Pancreas (tissue), 10 donors: ENCODE results near the gene TH. TPM values are rescaled to one million over a fixed set of nuclear protein-coding genes. Genes with fewer than 3 reads are reported as not detected.

Source experiments
- ATAC-seq, 4 donors: fragments of 200-7000 bp; cut with Tn5 transposase; one replicate each; pipeline versions ENCODE4 v1.8.0 to v1.9.1; 2020; ENCODE audit warnings: mild to moderate bottlenecking in 4 of 4, moderate library complexity in 4 of 4
- DNase-seq, 6 donors: peaks; one replicate each; pipeline ENCODE4 v3.0.0-alpha.2; 2020
- FAIRE-seq: peaks from 2 replicates; lab custom pipeline; 2012; peaks lifted over from hg19 to GRCh38; lab: Jason Lieb, UNC
- H3K27ac ChIP-seq, 4 donors: fragments of 200-600 bp; sonication (generic); 1 replicate in 3 of 4; 2 replicates in 1 of 4; pipeline versions ENCODE4 v1.5.0 to v1.8.0; 2020
- H3K27me3 ChIP-seq, 4 donors: fragments of 200-600 bp; one replicate each; pipeline ENCODE4 v1.8.0; 2021
- H3K36me3 ChIP-seq, 3 donors: fragments of 200-600 bp; sonication (generic) in 1 of 3; one replicate each; pipeline versions ENCODE4 v1.5.0 to v1.8.0; 2020 to 2021
- H3K4me1 ChIP-seq, 3 donors: fragments of 200-600 bp; one replicate each; pipeline ENCODE4 v1.8.0; 2021
- H3K4me3 ChIP-seq, 4 donors: fragments of 200-600 bp; sonication (generic) in 2 of 4; one replicate each; pipeline versions ENCODE4 v1.5.0 to v1.8.0; 2020 to 2021
- H3K9me3 ChIP-seq, 4 donors: fragments of 200-600 bp; one replicate each; pipeline ENCODE4 v1.8.0; 2021
- WGBS, 2 donors: extraction: QIAGEN DNeasy Blood & Tissue Kit; methylation state at CpG; one replicate each; pipeline ENCODE4 v1.1.7; 2013; 5-methylcytosine and 5-hydroxymethylcytosine counted together
- intact Hi-C, 3 donors: fragments of 100-400 bp; cut with DNase I; formaldehyde crosslinking; loops; one replicate each; pipeline versions ENCODE4 v1.11.1 to v1.14.2; 2022
- polyA plus RNA-seq, 2 donors: library from polyadenylated mRNA; stranded (reverse); fragments of 200-250 nt; gene quantifications; one replicate each; pipeline ENCODE4 v1.2.3, GENCODE V29; 2013
- total RNA-seq, 6 donors: library from RNA; stranded (reverse); fragmentation: NEBNext Ultra II Directional in 4 of 6; extraction: Animal tissue kit (Norgen Biotek cat#: 25700) in 4 of 6; gene quantifications; one replicate each; pipeline versions ENCODE4 v1.2.1 to v1.2.4, GENCODE V29; 2021 to 2023
- TF ChIP-seq, protein P1 (sequence below), 4 donors: fragments of 200-600 bp; sonication (generic) in 3 of 4; IDR thresholded peaks; one replicate each; pipeline versions ENCODE4 v1.5.0 to v1.8.0; 2021; ENCODE audit warnings: antibody characterized with exemption in 4 of 4
- donor health status: healthy with polysubstance abuse.
- donor health status: DM: no; HTN: no; CAD: no; lungs with moderate emphysema.
- donor health status: DM: no; HTN: no; CAD: no.
- donor health status: control.
- donor health status: control.
- donor health status: Bipolar disorder and iron deficiency.
- donor health status: DM: yes; HTN: yes; CAD: no.
- donor health status: DM: no; HTN: no; CAD: no.
- donor health status: DM: no; HTN: no; CAD: no.
- donor health status: DM: yes; HTN: yes; CAD: no.

TH gene
- total and polyA plus RNA-seq, 8 donors = 0.19 to 2.5 (median 0.38) TPM; not detected in 2

GRCh38 chr11:2202900-2203439 is 31.4 kb upstream of the TH start:
- peak overlapping the region in 2 of 4 donors; percentile 48 to 62 for H3K27ac ChIP-seq
- peaks cover 0 to 5% (median 0%) of the 10 kb centered on the region in 3 donors for H3K4me1 ChIP-seq
- H3K9me3 ChIP-seq = no peaks in the 10 kb centered on the region
- TF ChIP-seq, protein P1, sequence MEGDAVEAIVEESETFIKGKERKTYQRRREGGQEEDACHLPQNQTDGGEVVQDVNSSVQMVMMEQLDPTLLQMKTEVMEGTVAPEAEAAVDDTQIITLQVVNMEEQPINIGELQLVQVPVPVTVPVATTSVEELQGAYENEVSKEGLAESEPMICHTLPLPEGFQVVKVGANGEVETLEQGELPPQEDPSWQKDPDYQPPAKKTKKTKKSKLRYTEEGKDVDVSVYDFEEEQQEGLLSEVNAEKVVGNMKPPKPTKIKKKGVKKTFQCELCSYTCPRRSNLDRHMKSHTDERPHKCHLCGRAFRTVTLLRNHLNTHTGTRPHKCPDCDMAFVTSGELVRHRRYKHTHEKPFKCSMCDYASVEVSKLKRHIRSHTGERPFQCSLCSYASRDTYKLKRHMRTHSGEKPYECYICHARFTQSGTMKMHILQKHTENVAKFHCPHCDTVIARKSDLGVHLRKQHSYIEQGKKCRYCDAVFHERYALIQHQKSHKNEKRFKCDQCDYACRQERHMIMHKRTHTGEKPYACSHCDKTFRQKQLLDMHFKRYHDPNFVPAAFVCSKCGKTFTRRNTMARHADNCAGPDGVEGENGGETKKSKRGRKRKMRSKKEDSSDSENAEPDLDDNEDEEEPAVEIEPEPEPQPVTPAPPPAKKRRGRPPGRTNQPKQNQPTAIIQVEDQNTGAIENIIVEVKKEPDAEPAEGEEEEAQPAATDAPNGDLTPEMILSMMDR (IDR thresholded peaks at IDR 0.05) = no peak
- no peaks in the 10 kb centered on the region for H3K27me3 ChIP-seq
- H3K36me3 ChIP-seq = no peaks in the 10 kb centered on the region
- FAIRE-seq = no peak
- no peak for ATAC-seq
- intact Hi-C loops = no loop called here
- WGBS, 2 donors = 80 to 87% methylated on average over 9 to 10 of the region's 10 CpGs
- no peak overlapping the region for H3K4me3 ChIP-seq
- peak in 1 of 6 donors; percentile 55 for DNase-seq

GRCh38 chr11:2202071-2202899 is 30.7 kb upstream of the TH start:
- peak; percentile 43 to 89 (median 74) for DNase-seq
- peaks cover 0 to 5% (median 0%) of the 10 kb centered on the region in 3 donors for H3K4me1 ChIP-seq
- no peak overlapping the region for H3K4me3 ChIP-seq
- intact Hi-C loops = no loop called here
- H3K27me3 ChIP-seq = no peaks in the 10 kb centered on the region
- H3K9me3 ChIP-seq = no peaks in the 10 kb centered on the region
- FAIRE-seq = no peak
- no peaks in the 10 kb centered on the region for H3K36me3 ChIP-seq
- ATAC-seq = peak; percentile 78 to 83 (median 80)
- peak overlapping the region; percentile 28 to 62 (median 39) for H3K27ac ChIP-seq
- TF ChIP-seq, protein P1 (IDR thresholded peaks at IDR 0.05) = no peak
- WGBS, 2 donors = 39 to 44% methylated on average over 23 to 29 of the region's 29 CpGs

GRCh38 chr11:2201542-2201941 is 29.9 kb upstream of the TH start:
- TF ChIP-seq, protein P1 (IDR thresholded peaks at IDR 0.05) = no peak
- 57 to 65% methylated on average over 2 of the region's 2 CpGs for WGBS, 2 donors
- Histone ChIP-seq H3K4me1 (peaks cover 0 to 5% (median 0%) of the 10 kb centered on the region in 3 donors), H3K36me3 (no peaks in the 10 kb centered on the region), H3K9me3 (no peaks in the 10 kb centered on the region), H3K27me3 (no peaks in the 10 kb centered on the region), H3K27ac (no peak overlapping the region), H3K4me3 (no peak overlapping the region)
- peak in 1 of 6 donors; percentile 25 for DNase-seq
- ATAC-seq = no peak
- intact Hi-C loops = no loop called here
- no peak for FAIRE-seq

DNA sequence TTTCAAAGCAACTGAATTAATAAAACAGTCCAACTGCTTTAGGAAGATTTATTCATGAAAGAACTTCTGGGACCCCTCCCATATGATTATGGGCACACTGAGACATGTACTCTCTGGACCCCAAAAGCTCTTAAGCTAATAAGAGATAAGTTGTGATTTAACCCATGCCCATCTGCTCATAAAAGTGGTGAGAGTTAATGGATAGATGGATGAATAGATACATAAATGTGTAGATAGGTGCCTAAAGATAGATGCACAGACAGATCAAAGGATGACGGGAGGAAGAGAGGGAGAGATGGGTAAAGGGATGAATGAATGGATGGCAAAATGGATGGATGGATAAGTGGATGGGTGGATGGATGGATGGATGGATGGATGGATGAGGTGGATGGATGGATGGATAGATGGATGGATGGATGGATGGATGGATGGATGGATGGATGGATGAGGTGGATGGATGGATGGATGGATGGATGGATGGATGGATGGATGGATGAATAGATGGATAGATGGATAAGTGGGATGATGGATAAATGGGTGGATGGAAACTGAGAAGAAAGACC is 29.4 kb upstream of the TH start:
- intact Hi-C loops = no loop called here
- H3K9me3 ChIP-seq = no peaks in the 10 kb centered on the region
- no peaks in the 10 kb centered on the region for H3K27me3 ChIP-seq
- TF ChIP-seq, protein P1 (IDR thresholded peaks at IDR 0.05) = no peak
- DNase-seq (no peak), ATAC-seq (no peak), FAIRE-seq (no peak)
- H3K4me3 ChIP-seq = no peak overlapping the region
- 72 to 81% methylated on average over 1 of the region's 1 CpG for WGBS, 2 donors
- H3K27ac ChIP-seq = no peak overlapping the region
- peaks cover 0 to 5% (median 0%) of the 10 kb centered on the region in 3 donors for H3K4me1 ChIP-seq
- H3K36me3 ChIP-seq = no peaks in the 10 kb centered on the region
